ENCODE results near the gene CYS1.
"Not testable (repeated sequence)": the region's sequence is repeated elsewhere in the genome, so short reads cannot be mapped to it uniquely, and the experiment has no call there.

CYS1 gene

GRCh38 chr2:10030798-10031197, 49.4 kb downstream of the CYS1 start:
- not testable (repeated sequence) for DNase-seq (ENCODE audit: low read depth in 2 of 2)

GRCh38 chr2:10030311-10030736, 49.9 kb downstream of the CYS1 start:
- DNase-seq (ENCODE audit: low read depth in 2 of 2) = no peak

- no peak for DNase-seq (ENCODE audit: low read depth in 2 of 2)
These were observed 50.4 kb downstream of the CYS1 start for GRCh38 chr2:10029875-10030223.

GRCh38 chr2:10028988-10029874, 51.0 kb downstream of the CYS1 start:
- peak in 1 of 2 donors; percentile 33 for DNase-seq (ENCODE audit: low read depth in 2 of 2)

- DNase-seq (ENCODE audit: low read depth in 2 of 2) = no peak
These were observed 51.7 kb downstream of the CYS1 start for GRCh38 chr2:10028407-10028987.

- DNase-seq (ENCODE audit: low read depth in 2 of 2) = no peak
These were observed 52.4 kb downstream of the CYS1 start for GRCh38 chr2:10027660-10028330.

GRCh38 chr2:10026940-10027569, 53.2 kb downstream of the CYS1 start:
- DNase-seq (ENCODE audit: low read depth in 2 of 2) = no peak

GRCh38 chr2:10022966-10023662, 57.1 kb downstream of the CYS1 start:
- no peak for DNase-seq (ENCODE audit: low read depth in 2 of 2)

GRCh38 chr2:10022445-10022844, 57.8 kb downstream of the CYS1 start:
- no peak for DNase-seq (ENCODE audit: low read depth in 2 of 2)

GRCh38 chr2:10022041-10022421, 58.2 kb downstream of the CYS1 start:
- DNase-seq (ENCODE audit: low read depth in 2 of 2) = no peak

GRCh38 chr2:10019602-10020400, 60.4 kb downstream of the CYS1 start:
- DNase-seq (ENCODE audit: low read depth in 2 of 2) = no peak

- DNase-seq (ENCODE audit: low read depth in 2 of 2) = no peak
These were observed 61.0 kb downstream of the CYS1 start for GRCh38 chr2:10019174-10019573.

- no peak for DNase-seq (ENCODE audit: low read depth in 2 of 2)
These were observed 62.8 kb downstream of the CYS1 start for GRCh38 chr2:10017313-10017941.

GRCh38 chr2:10016802-10017258, 63.4 kb downstream of the CYS1 start:
- no peak for DNase-seq (ENCODE audit: low read depth in 2 of 2)

GRCh38 chr2:10016001-10016801, 64.0 kb downstream of the CYS1 start:
- no peak for DNase-seq (ENCODE audit: low read depth in 2 of 2)

GRCh38 chr2:10015376-10015989, 64.7 kb downstream of the CYS1 start:
- DNase-seq (ENCODE audit: low read depth in 2 of 2) = not testable (repeated sequence)

GRCh38 chr2:10014418-10015190, 65.6 kb downstream of the CYS1 start:
- DNase-seq (ENCODE audit: low read depth in 2 of 2) = no peak

Measured in stimulated activated CD8-positive, alpha-beta memory T cell treated with anti-CD3 and anti-CD28 coated beads, Interleukin-2, amount 100 ng/mL, for 48 hours (primary cell).